T-helper 17 cell (primary cell): Measurements from ENCODE around the gene CEP170B. TPM values are rescaled to one million over a fixed set of nuclear protein-coding genes. Genes with fewer than 3 reads are reported as not detected.
A peak's percentile ranks its signal among the peaks of the same experiment; 100 is the strongest.

ENCODE experiments used
- ATAC-seq: fragments of 150-1000 bp; cut with Tn5 transposase; 2 replicates; pipeline ENCODE4 v1.10.0; 2021; ENCODE audit warnings: mild to moderate bottlenecking, moderate library complexity
- DNase-seq, 3 donors: peaks; one replicate each; pipeline versions ENCODE4 v3.0.0 to v3.0.0-alpha.2; 2020 to 2021
- H3K9me3 ChIP-seq: one replicate; pipeline ENCODE4 v1.7.0; 2013; ENCODE audit warnings: low read length, mild to moderate bottlenecking; ENCODE audit not compliant: control insufficient read depth, poor library complexity, severe bottlenecking
- H3K27ac Mint-ChIP-seq: one replicate; pipeline ENCODE4 v1.8.0; 2022; ENCODE audit warnings: mild to moderate bottlenecking, moderate library complexity, mixed read lengths
- H3K27me3 Mint-ChIP-seq: one replicate; pipeline ENCODE4 v1.8.0; 2022; ENCODE audit warnings: mixed read lengths
- H3K36me3 Mint-ChIP-seq: one replicate; pipeline ENCODE4 v1.8.0; 2022; ENCODE audit warnings: low read depth, mixed read lengths
- H3K4me1 Mint-ChIP-seq: one replicate; pipeline ENCODE4 v1.8.0; 2022; ENCODE audit warnings: mild to moderate bottlenecking, mixed read lengths
- H3K4me3 Mint-ChIP-seq: one replicate; pipeline ENCODE4 v1.8.0; 2022; ENCODE audit warnings: mild to moderate bottlenecking, moderate library complexity, mixed read lengths
- total RNA-seq, 4 donors: library from RNA in 2 of 4; stranded (reverse) in 2 of 4; gene quantifications; one replicate each; pipeline ENCODE4 v1.2.3 and lab custom pipeline; 2022 to 2026

Gene CEP170B
- total RNA-seq, 2 donors from 2014 or later, result 7.0 to 7.7 TPM

DNA sequence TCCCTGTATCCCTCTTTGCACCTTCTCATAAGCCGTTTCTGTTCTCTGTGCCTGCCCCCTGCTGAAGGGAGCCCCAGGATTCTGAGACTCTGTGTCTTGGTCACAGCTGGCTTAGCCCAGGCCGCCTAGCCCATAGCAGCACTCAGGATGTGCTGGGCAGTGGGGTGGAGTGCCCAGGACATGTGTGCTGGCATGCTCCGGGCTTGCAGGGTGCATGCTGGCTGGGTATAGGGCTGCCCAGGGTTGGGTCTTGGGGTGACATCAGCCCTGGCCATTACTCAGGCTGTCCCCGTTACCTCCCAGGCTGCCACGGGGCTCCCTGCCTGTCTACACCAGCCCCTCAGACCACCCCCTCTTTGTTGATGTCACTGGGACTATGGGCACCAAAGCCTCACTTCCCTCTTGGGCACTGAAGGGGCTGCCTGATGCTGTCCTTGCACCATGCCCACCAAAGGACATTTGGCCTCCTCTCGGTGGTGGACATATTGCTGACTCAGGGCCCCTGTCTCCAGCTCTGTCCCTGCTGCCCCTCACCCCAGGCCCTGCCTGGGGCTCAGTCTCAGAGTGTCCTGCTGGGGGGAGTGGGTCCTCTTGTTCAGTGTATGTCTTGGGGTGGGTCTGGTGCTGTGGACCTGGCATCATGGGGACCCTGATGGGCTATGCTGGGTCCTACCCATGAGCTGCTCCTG lies 2.4 kb downstream of the CEP170B start:
- ATAC-seq (no peak), DNase-seq (peak in 1 of 3 donors; percentile 7)
- no peaks in the 10 kb centered on the region for H3K9me3 ChIP-seq
- Mint-ChIP-seq H3K4me3 (peak overlapping the region; percentile 86), H3K4me1 (peaks cover 1% of the 10 kb centered on the region), H3K27me3 (no peaks in the 10 kb centered on the region), H3K36me3 (no peaks in the 10 kb centered on the region), H3K27ac (peak overlapping the region; percentile 76)

DNA sequence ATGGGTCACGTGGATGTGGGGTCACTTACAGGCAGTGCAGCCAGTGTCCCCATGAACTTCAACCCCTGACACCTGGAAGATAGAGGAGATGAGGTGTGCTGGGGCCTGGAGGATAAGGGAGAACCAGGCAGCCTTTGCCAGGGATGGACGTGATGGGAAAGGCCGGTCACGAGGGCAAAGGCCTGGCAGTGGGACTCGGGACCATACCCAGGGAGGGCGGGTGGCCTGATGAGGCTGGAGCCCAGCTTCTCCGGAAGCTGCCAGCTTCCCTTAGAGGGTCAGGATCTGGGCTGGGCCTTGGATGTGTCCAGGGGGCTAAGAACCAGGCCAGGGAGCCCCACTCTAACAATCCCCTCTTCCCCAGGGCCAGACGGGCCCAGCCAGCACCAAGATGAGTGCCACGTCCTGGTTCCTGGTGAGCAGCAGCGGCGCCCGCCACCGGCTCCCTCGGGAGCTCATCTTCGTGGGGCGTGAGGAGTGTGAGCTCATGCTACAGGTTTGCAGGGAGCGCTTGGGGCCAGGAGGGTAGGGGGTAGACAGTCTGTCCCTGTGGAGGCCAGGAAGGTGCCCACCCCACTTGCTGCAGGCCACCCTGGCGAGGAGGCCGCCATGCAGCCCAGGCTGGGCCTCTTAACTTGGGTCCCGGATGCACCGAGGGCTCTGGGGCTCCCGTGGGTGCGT lies 3.1 kb downstream of the CEP170B start:
- no peak for ATAC-seq
- Mint-ChIP-seq H3K4me1 (peaks cover 6% of the 10 kb centered on the region), H3K27me3 (no peaks in the 10 kb centered on the region), H3K36me3 (no peaks in the 10 kb centered on the region), H3K27ac (no peak overlapping the region), H3K4me3 (no peak overlapping the region)
- H3K9me3 ChIP-seq, result no peaks in the 10 kb centered on the region
- DNase-seq, result no peak

DNA sequence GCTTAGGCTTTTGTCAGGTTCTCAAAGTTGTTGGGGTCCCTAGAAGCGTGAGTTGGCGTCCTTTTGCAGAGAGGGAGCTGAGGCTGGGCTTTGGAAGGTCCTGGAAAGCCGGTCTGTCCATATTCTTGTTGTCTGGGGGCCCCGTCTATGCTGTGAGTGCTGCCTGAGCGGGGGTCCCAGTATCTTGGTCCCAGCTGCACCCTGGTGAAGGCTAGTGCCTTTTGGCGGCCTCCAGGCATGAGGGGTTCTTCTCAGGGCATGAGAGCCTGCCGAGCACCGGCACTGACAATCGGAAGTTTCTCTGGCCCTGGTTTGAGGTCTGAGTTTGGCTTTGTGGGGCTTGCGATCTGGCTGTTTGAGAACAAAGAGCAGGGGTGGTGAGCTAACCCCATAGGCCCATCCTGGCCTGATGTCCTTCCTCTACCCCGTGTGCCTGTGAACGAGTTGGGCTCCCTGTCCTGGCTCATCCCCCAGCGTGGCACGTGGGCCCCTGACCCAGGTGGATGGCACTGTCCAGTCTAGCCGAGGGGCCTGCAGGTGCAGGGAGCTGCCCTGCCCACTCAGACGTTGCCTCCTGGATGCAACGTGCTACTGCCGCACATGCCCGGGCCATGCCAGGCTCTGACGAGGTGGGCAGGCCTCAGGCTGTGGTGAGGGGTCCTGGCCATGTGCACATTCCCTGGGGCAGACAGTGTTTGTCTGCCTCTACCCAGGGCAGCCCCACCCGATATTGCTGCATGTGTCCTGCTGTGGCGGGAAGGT lies 3.9 kb downstream of the CEP170B start:
- no peak overlapping the region for H3K27ac Mint-ChIP-seq
- no peaks in the 10 kb centered on the region for H3K9me3 ChIP-seq
- no peak overlapping the region for H3K4me3 Mint-ChIP-seq
- ATAC-seq (no peak), DNase-seq (no peak)
- H3K4me1 Mint-ChIP-seq, result peaks cover 6% of the 10 kb centered on the region
- H3K27me3 Mint-ChIP-seq, result no peaks in the 10 kb centered on the region
- H3K36me3 Mint-ChIP-seq, result no peaks in the 10 kb centered on the region

DNA sequence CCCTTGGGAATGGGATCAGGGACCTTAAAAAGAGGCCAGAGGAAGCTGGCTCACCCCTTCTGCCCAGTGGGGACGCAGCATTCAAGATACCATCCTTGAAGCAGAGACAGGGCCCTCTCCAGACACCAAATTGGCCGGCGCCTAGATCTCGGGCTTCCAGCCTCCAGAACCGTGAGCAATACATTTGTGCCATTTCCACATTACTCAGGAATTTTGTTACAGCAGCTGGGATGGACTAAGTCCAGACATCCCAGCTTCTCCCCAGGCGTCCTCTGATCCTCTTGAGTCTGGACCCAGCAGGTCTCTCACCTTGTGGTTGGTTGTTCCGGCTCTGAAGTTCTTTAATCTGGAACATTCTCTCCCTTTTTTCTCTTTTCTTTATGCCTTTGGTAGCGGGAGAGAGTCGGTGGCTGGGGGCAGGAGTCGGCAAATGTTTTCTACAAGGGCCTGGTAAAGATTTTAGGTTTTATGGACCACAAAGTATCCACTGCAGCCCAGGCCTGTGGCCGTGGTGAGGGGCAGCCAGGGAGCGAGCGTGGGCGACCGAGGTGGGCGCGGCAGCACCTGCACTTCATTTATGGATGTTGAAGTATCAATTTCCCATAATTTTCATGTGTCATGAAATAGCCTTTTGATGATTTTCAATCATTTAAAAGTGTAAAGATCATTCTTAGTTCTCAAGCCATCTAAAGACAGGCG lies 4.8 kb downstream of the CEP170B start:
- Mint-ChIP-seq H3K27ac (no peak overlapping the region), H3K4me1 (peaks cover 6% of the 10 kb centered on the region), H3K4me3 (no peak overlapping the region), H3K36me3 (no peaks in the 10 kb centered on the region), H3K27me3 (no peaks in the 10 kb centered on the region)
- H3K9me3 ChIP-seq, result no peaks in the 10 kb centered on the region
- DNase-seq, result no peak
- ATAC-seq, result no peak

DNA sequence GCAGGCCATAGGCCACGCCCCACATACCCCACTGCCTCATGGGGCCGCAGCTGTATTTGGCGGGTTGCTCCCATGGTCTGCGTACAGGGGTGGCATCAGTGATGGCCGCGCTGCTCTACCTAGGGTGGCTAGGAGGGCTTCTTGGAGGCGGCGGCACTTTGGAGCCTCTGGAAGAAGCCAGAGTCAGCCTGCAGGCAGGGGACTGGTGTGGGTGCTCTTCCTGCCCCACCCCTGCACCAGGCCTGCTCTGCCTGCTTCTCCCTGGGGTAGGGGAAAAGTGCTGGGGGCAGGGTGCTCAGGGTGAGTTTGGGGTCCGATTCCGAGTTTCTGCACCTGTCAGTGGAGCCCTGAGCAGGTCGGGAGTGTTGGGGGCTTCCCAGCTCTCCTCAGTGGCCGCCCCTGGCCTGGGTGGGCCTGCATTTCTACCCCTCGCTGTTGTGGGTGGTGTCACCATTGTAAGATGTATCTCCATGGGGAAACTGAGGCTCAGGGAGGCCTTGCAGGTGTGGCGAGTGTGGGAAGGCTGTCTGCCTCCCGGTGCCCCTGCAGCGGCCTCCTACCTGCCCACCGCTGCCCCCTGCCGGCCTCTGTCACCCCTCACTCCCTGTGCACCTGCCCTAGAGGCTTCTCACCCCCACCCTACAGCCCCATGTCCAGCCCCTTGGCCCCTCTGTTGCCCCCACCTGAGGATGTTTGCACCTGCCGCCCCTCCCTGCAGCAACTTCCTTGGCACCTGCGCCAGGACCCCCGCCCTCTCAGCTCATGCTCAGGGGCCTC lies 5.5 kb downstream of the CEP170B start:
- ATAC-seq (peak; percentile 59), DNase-seq (peak in 2 of 3 donors; percentile 39 to 42)
- no peaks in the 10 kb centered on the region for H3K27me3 Mint-ChIP-seq
- no peak overlapping the region for H3K27ac Mint-ChIP-seq
- no peaks in the 10 kb centered on the region for H3K36me3 Mint-ChIP-seq
- H3K9me3 ChIP-seq, result no peaks in the 10 kb centered on the region
- peaks cover 10% of the 10 kb centered on the region for H3K4me1 Mint-ChIP-seq
- H3K4me3 Mint-ChIP-seq, result no peak overlapping the region

DNA sequence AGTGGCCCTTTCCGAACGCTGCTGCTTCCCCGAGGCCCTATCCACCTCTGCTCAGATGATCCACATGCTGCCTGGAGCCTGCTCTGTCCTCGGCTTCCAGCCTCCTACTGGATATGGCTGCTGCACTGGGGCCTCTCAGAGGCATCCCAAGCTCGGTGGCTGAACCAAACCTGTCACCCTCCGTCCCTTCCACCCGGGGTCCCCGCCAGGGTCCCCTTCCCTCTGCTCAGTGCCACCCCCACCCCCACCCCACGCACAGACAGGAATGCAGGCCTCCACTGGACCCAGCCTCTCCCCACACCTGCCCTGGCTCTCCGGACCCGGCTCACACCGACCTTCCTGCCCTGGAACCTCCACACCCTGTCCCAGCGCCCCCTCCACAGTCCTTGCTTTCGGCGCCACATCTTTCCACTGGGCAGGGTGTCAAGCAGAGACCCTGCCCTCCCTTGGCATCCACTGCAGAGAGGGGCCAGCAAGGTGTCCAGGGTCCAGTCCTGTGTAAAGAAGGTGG lies 6.1 kb downstream of the CEP170B start:
- no peaks in the 10 kb centered on the region for H3K9me3 ChIP-seq
- Mint-ChIP-seq H3K27ac (no peak overlapping the region), H3K4me3 (no peak overlapping the region), H3K27me3 (no peaks in the 10 kb centered on the region), H3K36me3 (no peaks in the 10 kb centered on the region), H3K4me1 (peaks cover 10% of the 10 kb centered on the region)
- DNase-seq (no peak), ATAC-seq (no peak)

DNA sequence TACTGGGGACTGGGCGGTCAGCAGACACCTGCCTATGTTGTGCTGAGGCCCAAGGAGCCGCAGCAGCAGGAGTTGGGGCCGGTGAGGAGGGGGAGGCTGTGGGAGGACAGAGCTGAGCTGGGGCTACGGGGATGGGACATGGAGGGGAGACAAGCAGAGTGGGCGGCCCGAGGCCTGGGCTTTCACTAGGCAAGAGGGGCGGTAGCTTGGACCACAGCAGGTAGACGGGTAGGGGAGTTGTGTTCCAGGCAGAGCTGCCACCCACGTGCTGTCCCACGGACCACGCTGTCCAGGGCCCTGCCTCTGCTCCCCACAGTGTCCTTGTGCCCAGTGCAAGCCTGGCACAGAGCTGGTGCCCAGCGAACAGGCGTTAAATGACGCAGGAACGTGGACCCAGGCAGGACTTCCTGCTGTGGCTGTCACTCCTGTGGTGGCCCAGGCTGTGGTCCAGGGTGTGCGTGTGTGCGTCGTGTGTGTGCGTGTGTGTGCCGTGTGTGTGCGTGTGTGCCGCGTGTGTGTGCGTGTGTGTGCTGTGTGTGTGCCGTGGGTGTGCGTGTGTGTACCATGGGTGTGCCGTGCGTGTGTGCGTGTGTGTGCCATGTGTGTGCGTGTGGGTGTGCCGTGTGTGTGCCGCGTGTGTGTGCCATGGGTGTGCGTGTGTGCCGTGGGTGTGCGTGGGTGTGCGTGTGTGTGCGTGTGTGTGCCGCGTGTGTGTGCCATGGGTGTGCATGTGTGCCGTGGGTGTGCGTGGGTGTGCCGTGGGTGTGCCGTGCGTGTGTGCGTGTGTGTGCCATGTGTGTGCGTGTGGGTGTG lies 6.8 kb downstream of the CEP170B start:
- no peaks in the 10 kb centered on the region for H3K9me3 ChIP-seq
- H3K4me1 Mint-ChIP-seq, result peaks cover 10% of the 10 kb centered on the region
- no peak for ATAC-seq
- no peaks in the 10 kb centered on the region for H3K36me3 Mint-ChIP-seq
- no peaks in the 10 kb centered on the region for H3K27me3 Mint-ChIP-seq
- DNase-seq, result no peak
- H3K4me3 Mint-ChIP-seq, result no peak overlapping the region
- no peak overlapping the region for H3K27ac Mint-ChIP-seq

DNA sequence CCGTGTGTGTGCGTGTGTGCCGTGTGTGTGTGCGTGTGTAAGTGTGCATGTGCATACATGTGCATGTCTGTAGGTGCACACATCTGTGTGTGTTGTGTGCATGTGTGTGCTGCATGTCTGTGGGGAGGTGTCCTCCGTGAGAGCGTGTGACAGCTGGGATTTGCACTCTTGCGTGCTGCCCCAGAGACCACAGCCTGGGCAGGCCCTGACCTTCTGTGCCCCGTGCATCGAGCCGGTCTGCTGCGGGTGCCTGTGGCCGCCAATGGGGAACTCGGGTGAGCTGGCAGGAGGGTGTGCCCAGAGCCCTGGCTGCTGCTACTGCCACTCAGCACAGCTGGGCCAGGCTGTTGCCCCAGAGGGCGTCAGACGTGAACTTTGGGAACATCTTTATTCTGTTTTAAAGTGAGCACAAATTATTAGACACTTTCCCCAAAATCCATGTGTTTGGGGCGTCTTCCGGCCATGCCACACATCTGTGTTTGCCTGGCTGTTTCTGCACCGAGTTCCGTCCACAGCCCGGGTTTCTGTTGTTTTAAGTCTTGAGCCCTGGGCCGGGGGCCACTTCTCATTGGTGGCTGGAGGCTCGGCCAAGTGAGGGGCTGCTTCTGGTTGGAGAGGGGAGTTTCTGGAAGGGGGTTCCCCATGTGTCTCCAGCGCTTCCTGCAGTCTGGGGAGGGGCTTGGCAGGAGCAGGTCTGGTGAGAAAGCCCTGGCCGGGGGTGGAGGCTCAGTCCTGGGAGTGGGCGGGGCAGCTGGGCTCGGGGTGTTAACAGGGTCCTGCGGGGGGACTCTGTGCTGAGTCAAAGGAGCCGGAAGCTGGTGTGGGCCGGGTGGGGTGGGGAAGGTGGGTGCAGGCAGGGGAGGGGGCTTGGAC lies 7.6 kb downstream of the CEP170B start:
- no peak for DNase-seq
- no peak overlapping the region for H3K4me3 Mint-ChIP-seq
- peaks cover 10% of the 10 kb centered on the region for H3K4me1 Mint-ChIP-seq
- no peaks in the 10 kb centered on the region for H3K9me3 ChIP-seq
- no peaks in the 10 kb centered on the region for H3K36me3 Mint-ChIP-seq
- no peaks in the 10 kb centered on the region for H3K27me3 Mint-ChIP-seq
- no peak for ATAC-seq
- no peak overlapping the region for H3K27ac Mint-ChIP-seq

DNA sequence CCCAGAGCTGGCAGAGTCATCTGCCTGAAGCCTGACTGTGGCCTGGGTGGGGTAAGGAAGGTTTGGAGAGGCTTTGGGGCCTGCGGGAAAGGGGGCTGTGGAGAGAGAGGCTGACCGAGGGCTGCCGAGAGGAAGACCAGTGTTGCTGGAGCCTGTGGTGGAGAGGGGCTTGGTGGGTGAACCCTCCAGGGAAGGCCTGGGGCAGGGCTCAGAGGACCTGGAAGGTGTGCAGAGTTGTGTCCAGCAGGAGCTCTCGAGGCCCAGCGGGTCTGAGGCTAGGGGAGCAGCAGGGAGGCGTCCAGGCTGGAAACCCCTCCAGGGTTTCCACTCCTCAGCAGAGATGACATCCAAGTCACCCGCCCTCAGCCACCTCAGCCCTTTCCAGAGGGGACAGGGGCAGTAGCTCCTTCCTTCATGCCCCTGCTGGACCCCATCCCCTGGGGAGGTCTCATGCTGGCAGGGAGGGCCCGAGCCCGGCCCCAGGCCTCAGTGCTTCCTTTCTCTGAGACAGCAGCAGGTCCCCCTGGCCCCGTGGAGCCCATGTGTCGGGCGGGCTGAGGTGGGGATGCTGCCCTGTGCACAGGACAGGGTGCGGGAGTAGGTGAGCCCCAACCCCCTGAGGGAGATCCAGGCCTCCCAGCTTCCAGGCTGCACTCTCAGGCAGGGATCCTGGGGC lies 8.4 kb downstream of the CEP170B start:
- H3K27me3 Mint-ChIP-seq, result no peaks in the 10 kb centered on the region
- no peak overlapping the region for H3K4me3 Mint-ChIP-seq
- H3K27ac Mint-ChIP-seq, result no peak overlapping the region

DNA sequence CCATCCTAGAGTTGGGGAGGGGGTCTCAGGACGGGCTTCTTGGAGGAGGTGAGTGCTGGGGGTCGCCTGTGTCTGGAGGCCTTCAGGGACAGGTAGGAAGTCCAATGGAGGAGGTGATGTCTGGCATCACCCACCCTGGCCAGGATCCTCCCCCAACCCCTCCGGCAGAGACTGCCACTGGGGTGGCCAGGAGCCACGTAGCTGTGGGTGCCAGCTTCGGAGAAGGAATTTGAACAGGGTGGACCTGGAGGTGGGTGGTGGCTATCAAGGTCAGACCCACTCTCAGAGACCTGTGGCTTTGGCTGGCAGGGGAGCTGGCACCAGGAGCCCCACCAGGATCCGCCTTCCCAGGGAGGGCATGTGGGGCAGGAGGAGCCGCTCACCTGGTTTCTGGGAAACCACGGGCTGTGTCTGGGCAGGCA lies 9.1 kb downstream of the CEP170B start:
- no peaks in the 10 kb centered on the region for H3K36me3 Mint-ChIP-seq
- DNase-seq (no peak), ATAC-seq (no peak)
- H3K4me3 Mint-ChIP-seq, result no peak overlapping the region
- no peaks in the 10 kb centered on the region for H3K9me3 ChIP-seq
- no peak overlapping the region for H3K27ac Mint-ChIP-seq
- no peaks in the 10 kb centered on the region for H3K27me3 Mint-ChIP-seq
- peaks cover 10% of the 10 kb centered on the region for H3K4me1 Mint-ChIP-seq

More for the DNA sequence above, 8.4 kb downstream of the CEP170B start:
- ATAC-seq (no peak), DNase-seq (no peak)
- Mint-ChIP-seq H3K4me1 (peaks cover 10% of the 10 kb centered on the region), H3K36me3 (no peaks in the 10 kb centered on the region)
- H3K9me3 ChIP-seq, result no peaks in the 10 kb centered on the region
